ENCODE measurements around the gene TRIM52.
"Not testable (repeated sequence)": the region's sequence is repeated elsewhere in the genome, so short reads cannot be mapped to it uniquely, and the experiment has no call there.

Gene TRIM52

DNA sequence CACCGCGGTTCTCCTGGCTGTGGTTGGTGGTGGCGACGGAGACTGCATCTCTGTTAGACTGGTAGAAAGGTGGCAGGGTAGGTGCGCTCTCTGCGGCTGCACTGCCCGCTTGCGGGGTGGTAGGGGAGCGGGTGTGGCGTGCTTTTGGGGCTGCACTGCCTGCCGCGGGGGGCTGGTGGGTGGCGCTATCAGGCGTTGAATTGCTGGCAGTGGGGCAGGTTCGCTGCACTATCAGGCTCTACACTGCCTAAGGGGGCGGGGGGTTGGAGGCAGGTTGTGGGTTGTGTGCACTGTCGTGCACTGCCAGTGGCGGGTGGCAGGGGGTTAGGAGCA is 21.0 kb upstream of the TRIM52 start:
- peaks cover 29% of the 10 kb centered on the region for H3K4me1 Mint-ChIP-seq
- peaks cover 5% of the 10 kb centered on the region for H3K36me3 Mint-ChIP-seq (ENCODE audit: low read depth)
- no peak overlapping the region for H3K4me3 Mint-ChIP-seq
- no peaks in the 10 kb centered on the region for H3K27me3 Mint-ChIP-seq (ENCODE audit: low read depth, poor library complexity)
- H3K27ac Mint-ChIP-seq, result peak overlapping the region; percentile 90
- H3K9me3 Mint-ChIP-seq, result no peaks in the 10 kb centered on the region
- no peak for DNase-seq
- TF ChIP-seq, protein P1, sequence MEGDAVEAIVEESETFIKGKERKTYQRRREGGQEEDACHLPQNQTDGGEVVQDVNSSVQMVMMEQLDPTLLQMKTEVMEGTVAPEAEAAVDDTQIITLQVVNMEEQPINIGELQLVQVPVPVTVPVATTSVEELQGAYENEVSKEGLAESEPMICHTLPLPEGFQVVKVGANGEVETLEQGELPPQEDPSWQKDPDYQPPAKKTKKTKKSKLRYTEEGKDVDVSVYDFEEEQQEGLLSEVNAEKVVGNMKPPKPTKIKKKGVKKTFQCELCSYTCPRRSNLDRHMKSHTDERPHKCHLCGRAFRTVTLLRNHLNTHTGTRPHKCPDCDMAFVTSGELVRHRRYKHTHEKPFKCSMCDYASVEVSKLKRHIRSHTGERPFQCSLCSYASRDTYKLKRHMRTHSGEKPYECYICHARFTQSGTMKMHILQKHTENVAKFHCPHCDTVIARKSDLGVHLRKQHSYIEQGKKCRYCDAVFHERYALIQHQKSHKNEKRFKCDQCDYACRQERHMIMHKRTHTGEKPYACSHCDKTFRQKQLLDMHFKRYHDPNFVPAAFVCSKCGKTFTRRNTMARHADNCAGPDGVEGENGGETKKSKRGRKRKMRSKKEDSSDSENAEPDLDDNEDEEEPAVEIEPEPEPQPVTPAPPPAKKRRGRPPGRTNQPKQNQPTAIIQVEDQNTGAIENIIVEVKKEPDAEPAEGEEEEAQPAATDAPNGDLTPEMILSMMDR (IDR thresholded peaks at IDR 0.05), result no peak

DNA sequence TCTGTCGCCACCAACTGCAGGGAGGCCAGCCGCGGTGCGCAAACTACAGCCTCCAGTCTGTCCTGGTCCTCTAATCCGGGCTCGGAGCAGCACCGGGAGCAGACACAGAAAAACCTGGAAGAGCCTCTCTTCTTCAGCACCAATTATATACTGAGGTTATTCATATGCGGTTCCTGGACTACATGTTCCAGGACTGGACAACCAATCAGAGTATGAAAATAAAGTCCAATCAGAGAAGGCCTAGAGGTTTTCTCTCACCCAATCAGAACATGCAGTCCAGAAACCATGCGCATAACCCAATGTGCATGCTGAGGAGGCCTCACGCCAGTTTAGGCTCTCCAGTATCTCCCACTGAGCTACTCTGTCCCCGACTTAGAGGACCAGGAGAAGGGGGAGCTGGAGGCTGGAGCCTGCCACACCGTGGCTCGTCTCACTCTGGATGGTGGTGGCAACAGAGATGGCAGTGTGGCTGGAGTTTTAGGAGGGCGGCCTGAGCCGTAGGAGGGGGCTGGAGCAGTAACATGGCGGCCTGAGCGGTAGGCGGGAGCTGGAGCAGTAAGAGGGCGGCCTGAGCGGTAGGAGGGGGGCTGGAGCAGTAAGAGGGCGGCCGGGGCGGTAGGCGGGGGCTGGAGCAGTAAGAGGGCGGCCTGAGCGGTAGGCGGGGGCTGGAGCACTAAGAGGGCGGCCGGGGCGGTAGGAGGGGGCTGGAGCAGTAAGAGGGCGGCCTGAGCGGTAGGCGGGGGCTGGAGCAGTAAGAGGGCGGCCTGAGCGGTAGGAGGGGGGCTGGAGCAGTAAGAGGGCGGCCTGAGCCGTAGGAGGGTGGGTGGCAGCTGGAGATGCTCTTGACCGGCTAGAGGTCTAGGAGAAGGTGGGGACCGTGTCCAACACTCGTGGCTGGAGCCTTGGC is 20.4 kb upstream of the TRIM52 start:
- Mint-ChIP-seq H3K4me3 (no peak overlapping the region), H3K27ac (peak overlapping the region; percentile 90), H3K9me3 (no peaks in the 10 kb centered on the region), H3K36me3 (ENCODE audit: low read depth) (no peaks in the 10 kb centered on the region), H3K4me1 (peaks cover 29% of the 10 kb centered on the region), H3K27me3 (ENCODE audit: low read depth, poor library complexity) (no peaks in the 10 kb centered on the region)
- TF ChIP-seq, protein P1 (IDR thresholded peaks at IDR 0.05), result no peak
- peak; percentile 81 for DNase-seq

DNA sequence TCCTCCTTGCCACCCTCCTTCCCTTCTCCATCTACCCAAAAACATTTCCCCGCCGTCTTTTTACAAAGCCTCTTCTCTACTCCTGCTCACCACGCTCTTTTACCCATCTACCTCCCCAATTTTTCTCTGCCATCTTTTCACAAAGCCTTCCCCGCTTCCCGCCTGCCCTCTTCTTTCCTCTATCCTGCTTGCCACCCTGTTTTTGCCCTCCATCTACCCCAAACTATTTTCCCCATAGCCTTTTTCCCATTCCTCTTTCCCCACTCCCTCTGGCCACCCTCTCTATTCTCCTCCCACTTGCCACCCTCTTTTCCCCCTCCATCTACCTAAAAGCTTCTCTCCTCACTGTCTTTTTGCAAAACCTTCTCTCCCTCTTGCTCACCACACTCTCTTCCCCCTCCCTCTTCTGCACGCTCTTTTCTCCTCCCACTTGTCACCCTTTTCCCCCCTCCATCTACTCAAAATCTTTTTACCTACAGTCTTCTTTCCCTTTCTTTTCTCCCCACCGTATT is 19.4 kb upstream of the TRIM52 start:
- H3K4me3 Mint-ChIP-seq, result no peak overlapping the region
- H3K27me3 Mint-ChIP-seq (ENCODE audit: low read depth, poor library complexity), result no peaks in the 10 kb centered on the region
- no peak overlapping the region for H3K27ac Mint-ChIP-seq
- no peaks in the 10 kb centered on the region for H3K9me3 Mint-ChIP-seq
- H3K4me1 Mint-ChIP-seq, result peaks cover 29% of the 10 kb centered on the region
- DNase-seq, result no peak
- TF ChIP-seq, protein P1 (IDR thresholded peaks at IDR 0.05), result no peak
- no peaks in the 10 kb centered on the region for H3K36me3 Mint-ChIP-seq (ENCODE audit: low read depth)

DNA sequence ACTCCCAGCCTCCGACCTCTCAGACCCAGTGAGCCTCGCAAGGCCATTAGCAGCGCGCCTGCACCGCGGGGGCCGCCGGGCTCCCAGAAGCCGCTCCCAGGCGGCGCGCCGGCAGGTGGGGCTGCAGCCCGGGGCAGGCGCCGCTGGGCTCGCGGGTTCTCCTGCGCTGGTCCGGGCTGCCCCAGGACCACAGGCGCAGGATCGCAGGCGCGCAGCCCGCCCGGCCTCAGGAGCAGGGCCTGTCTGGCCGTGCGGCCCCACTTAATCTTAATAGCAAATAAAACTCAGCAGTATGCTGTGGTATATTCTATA is 12.4 kb upstream of the TRIM52 start:
- H3K27ac Mint-ChIP-seq; H3K27me3 Mint-ChIP-seq (ENCODE audit: low read depth, poor library complexity); H3K9me3 Mint-ChIP-seq; H3K4me1 Mint-ChIP-seq; H3K36me3 Mint-ChIP-seq (ENCODE audit: low read depth): not testable (repeated sequence)
- peak overlapping the region; percentile 61 for H3K4me3 Mint-ChIP-seq
- DNase-seq, result peak; percentile 67

DNA sequence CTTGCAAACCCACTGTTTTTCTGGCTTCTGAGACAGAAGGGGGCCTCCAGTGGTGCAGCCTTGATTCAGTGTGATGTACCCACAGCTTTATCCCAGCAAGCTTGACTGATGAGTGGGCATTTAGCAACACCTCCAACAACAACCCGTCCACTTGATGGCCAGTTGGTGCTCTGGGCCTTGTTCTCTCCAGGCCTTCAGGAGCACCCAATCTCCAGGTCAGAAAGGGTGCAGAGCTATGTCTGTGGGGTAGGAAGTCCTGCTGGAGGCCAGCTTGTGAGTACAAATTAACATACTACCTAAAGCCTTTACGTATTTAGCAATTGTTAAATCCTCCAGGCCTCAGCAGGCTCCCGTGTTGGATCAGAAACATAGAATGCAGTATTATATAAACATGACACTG is 10.1 kb upstream of the TRIM52 start:
- no peaks in the 10 kb centered on the region for H3K36me3 Mint-ChIP-seq (ENCODE audit: low read depth)
- no peaks in the 10 kb centered on the region for H3K9me3 Mint-ChIP-seq
- no peak overlapping the region for H3K27ac Mint-ChIP-seq
- no peak for DNase-seq
- TF ChIP-seq, protein P1 (IDR thresholded peaks at IDR 0.05), result no peak
- H3K4me3 Mint-ChIP-seq, result no peak overlapping the region
- H3K4me1 Mint-ChIP-seq, result peaks cover 28% of the 10 kb centered on the region
- H3K27me3 Mint-ChIP-seq (ENCODE audit: low read depth, poor library complexity), result peaks cover 7% of the 10 kb centered on the region

DNA sequence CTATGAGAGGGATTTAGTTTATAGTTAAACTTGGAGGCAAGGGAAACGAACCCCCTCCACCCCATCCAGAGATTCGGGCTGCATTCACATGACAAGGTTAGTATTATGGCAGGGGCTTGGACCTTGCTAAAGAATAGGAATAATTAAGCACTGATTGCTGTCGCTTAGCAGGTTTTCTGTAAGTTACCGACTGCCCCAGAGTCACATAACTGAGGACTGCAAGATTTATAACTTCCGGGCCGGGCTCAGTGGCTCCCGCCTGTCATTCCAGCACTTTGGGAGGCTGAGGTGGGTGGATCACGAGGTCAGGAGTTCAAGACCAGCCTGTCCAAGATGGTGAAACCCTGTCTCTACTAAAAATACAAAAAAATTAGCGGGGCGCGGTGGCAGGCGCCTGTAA is 7.0 kb upstream of the TRIM52 start:
- not testable (repeated sequence) for H3K27me3 Mint-ChIP-seq (ENCODE audit: low read depth, poor library complexity); DNase-seq; H3K9me3 Mint-ChIP-seq; H3K4me3 Mint-ChIP-seq
- Mint-ChIP-seq H3K36me3 (ENCODE audit: low read depth) (peaks cover 13% of the 10 kb centered on the region), H3K27ac (peak overlapping the region; percentile 78), H3K4me1 (peaks cover 56% of the 10 kb centered on the region)

DNA sequence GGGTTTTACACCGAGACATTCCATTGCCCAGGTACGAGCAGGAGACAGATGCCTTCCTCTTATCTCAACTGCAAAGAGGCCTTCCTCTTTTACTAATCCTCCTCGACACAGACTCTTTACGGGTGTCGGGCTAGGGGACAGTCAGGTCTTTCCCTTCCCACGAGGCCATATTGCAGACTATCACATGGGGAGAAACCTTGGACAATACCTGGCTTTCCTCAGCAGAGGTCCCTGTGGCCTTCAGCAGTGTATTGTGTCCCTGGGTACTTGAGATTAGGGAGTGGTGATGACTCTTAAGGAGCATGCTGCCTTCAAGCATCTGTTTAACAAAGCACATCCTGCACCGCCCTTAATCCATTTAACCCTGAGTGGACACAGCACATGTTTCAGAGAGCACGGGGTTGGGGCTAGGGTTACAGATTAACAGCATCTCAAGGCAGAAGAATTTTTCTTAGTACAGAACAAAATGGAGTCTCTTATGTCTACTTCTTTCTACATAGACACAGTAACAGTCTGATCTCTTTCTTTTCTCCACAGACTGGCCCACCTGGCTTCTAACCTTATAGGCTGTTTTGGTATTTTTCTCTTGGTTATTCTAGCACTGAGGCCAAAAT is 6.5 kb upstream of the TRIM52 start:
- not testable (repeated sequence) for H3K27me3 Mint-ChIP-seq (ENCODE audit: low read depth, poor library complexity); H3K9me3 Mint-ChIP-seq; DNase-seq
- Mint-ChIP-seq H3K27ac (peak overlapping the region; percentile 78), H3K4me1 (peaks cover 56% of the 10 kb centered on the region), H3K4me3 (peak overlapping the region; percentile 41), H3K36me3 (ENCODE audit: low read depth) (peaks cover 13% of the 10 kb centered on the region)

Data from nephron progenitor cell (in vitro differentiated cells).